MM.1S (cell line): ENCODE measurements around the gene ZFPM1.

Experiments
- DNase-seq: peaks from one replicate; pipeline ENCODE4 v3.0.0-alpha.2; 2015
- H2AFZ ChIP-seq: fragments of 300-600 bp; sonication (generic); 2 replicates; pipeline ENCODE4 v1.6.0; 2016; ENCODE audit warnings: antibody characterized with exemption, low read length
- H3F3A ChIP-seq: fragments of 300-600 bp; sonication (generic); 2 replicates; pipeline ENCODE4 v1.6.1; 2016; ENCODE audit warnings: mild to moderate bottlenecking, antibody characterized with exemption, low read length, moderate library complexity, mixed read lengths; ENCODE audit not compliant: insufficient read depth
- H3K27ac ChIP-seq: fragments of 300-600 bp; sonication (generic); 2 replicates; pipeline ENCODE4 v1.5.1; 2016; ENCODE audit warnings: mild to moderate bottlenecking, low read length
- H3K27me3 ChIP-seq: fragments of 300-600 bp; sonication (generic); replicated peaks from 2 replicates; pipeline ENCODE4 v1.6.0; 2016; ENCODE audit warnings: low read length; ENCODE audit not compliant: insufficient read depth
- H3K36me3 ChIP-seq: fragments of 300-600 bp; sonication (generic); replicated peaks from 2 replicates; pipeline ENCODE4 v1.6.1; 2016; ENCODE audit warnings: mild to moderate bottlenecking, low read length, mixed read lengths; ENCODE audit not compliant: insufficient read depth
- H3K4me1 ChIP-seq: fragments of 300-600 bp; sonication (generic); 2 replicates; pipeline ENCODE4 v1.6.1; 2016; ENCODE audit warnings: low read length, mixed read lengths
- H3K4me2 ChIP-seq: fragments of 300-600 bp; sonication (generic); 2 replicates; pipeline ENCODE4 v1.6.0; 2016; ENCODE audit warnings: low read depth, low read length
- H3K4me3 ChIP-seq: fragments of 300-600 bp; sonication (generic); 2 replicates; pipeline ENCODE4 v1.5.1; 2016; ENCODE audit warnings: low read length, mixed read lengths
- H3K79me2 ChIP-seq: fragments of 300-600 bp; sonication (generic); 2 replicates; pipeline ENCODE4 v1.6.1; 2016; ENCODE audit warnings: mixed run types, low read length, mixed read lengths
- H3K9ac ChIP-seq: fragments of 300-600 bp; sonication (generic); 2 replicates; pipeline ENCODE4 v1.6.1; 2016; ENCODE audit warnings: low read length, mixed read lengths
- H3K9me2 ChIP-seq: fragments of 300-600 bp; sonication (generic); replicated peaks from 2 replicates; pipeline ENCODE4 v1.6.1; 2016; ENCODE audit warnings: mild to moderate bottlenecking, low read length, mixed read lengths; ENCODE audit not compliant: insufficient read depth
- H3K9me3 ChIP-seq: fragments of 300-600 bp; sonication (generic); replicated peaks from 2 replicates; pipeline ENCODE4 v1.6.1; 2016; ENCODE audit warnings: mild to moderate bottlenecking, low read length, mixed read lengths; ENCODE audit not compliant: insufficient read depth
- H4K20me1 ChIP-seq: fragments of 300-600 bp; sonication (generic); 2 replicates; pipeline ENCODE4 v1.6.1; 2016; ENCODE audit warnings: mild to moderate bottlenecking, low read length, moderate library complexity, mixed read lengths; ENCODE audit not compliant: insufficient read depth
- CTCF ChIP-seq: fragments of 300-600 bp; sonication (generic); IDR thresholded peaks from 2 replicates; pipeline ENCODE4 v1.5.1; 2016; ENCODE audit warnings: antibody characterized with exemption, low read length, mixed read lengths
- EZH2 ChIP-seq: fragments of 300-600 bp; sonication (generic); optimal IDR thresholded peaks from 2 replicates; pipeline ENCODE3; 2017; ENCODE audit warnings: low read depth, mild to moderate bottlenecking, antibody characterized with exemption, low read length, mixed read lengths
- EZH2phosphoT487 ChIP-seq: fragments of 300-600 bp; sonication (generic); IDR thresholded peaks from 2 replicates; pipeline ENCODE4 v1.6.1; 2018; ENCODE audit warnings: antibody characterized with exemption, low read length

The ZFPM1 gene

GRCh38 chr16:88411951-88412576, 41.0 kb upstream of the ZFPM1 start:
- no peak overlapping the region for H3K4me2 ChIP-seq
- no peak overlapping the region for H3K9ac ChIP-seq
- no peaks in the 10 kb centered on the region for H4K20me1 ChIP-seq
- no peak for DNase-seq
- no peaks in the 10 kb centered on the region for H3K36me3 ChIP-seq
- H2AFZ ChIP-seq: no peak overlapping the region
- TF ChIP-seq CTCF: no peak
- no peak for TF ChIP-seq EZH2phosphoT487
- no peak for TF ChIP-seq EZH2
- H3K79me2 ChIP-seq: no peaks in the 10 kb centered on the region
- H3K9me2 ChIP-seq: no peaks in the 10 kb centered on the region
- peaks cover 41% of the 10 kb centered on the region for H3K27me3 ChIP-seq
- H3K27ac ChIP-seq: no peak overlapping the region
- no peaks in the 10 kb centered on the region for H3K4me1 ChIP-seq
- no peaks in the 10 kb centered on the region for H3K9me3 ChIP-seq
- no peaks in the 10 kb centered on the region for H3F3A ChIP-seq
- H3K4me3 ChIP-seq: no peak overlapping the region

GRCh38 chr16:88412766-88413165, 40.3 kb upstream of the ZFPM1 start:
- Histone ChIP-seq H3K4me3 (no peak overlapping the region), H3K9me3 (no peaks in the 10 kb centered on the region), H3K79me2 (no peaks in the 10 kb centered on the region), H3K27me3 (peaks cover 41% of the 10 kb centered on the region), H4K20me1 (no peaks in the 10 kb centered on the region), H3K36me3 (no peaks in the 10 kb centered on the region), H3K27ac (no peak overlapping the region), H3K9ac (no peak overlapping the region), H3K9me2 (no peaks in the 10 kb centered on the region), H3K4me2 (no peak overlapping the region), H2AFZ (no peak overlapping the region), H3K4me1 (no peaks in the 10 kb centered on the region), H3F3A (no peaks in the 10 kb centered on the region)
- TF ChIP-seq EZH2 (no peak), EZH2phosphoT487 (no peak), CTCF (no peak)
- DNase-seq: no peak

- Histone ChIP-seq H3K9ac (no peak overlapping the region), H2AFZ (no peak overlapping the region), H3K36me3 (no peaks in the 10 kb centered on the region)
Observed at GRCh38 chr16:88413231-88413630, 39.8 kb upstream of the ZFPM1 start.

More at GRCh38 chr16:88413231-88413630, 39.8 kb upstream of the ZFPM1 start:
- Histone ChIP-seq H3K27me3 (peaks cover 46% of the 10 kb centered on the region), H3K4me3 (no peak overlapping the region), H3K9me3 (no peaks in the 10 kb centered on the region), H3K4me2 (no peak overlapping the region), H3K9me2 (no peaks in the 10 kb centered on the region), H3K4me1 (no peaks in the 10 kb centered on the region), H3F3A (no peaks in the 10 kb centered on the region), H3K79me2 (no peaks in the 10 kb centered on the region), H4K20me1 (no peaks in the 10 kb centered on the region), H3K27ac (no peak overlapping the region)
- no peak for DNase-seq
- TF ChIP-seq EZH2phosphoT487: no peak
- no peak for TF ChIP-seq EZH2
- TF ChIP-seq CTCF: no peak
